GM19438 (cell line): ENCODE measurements around the gene INPP4B.
A peak's percentile ranks its signal among the peaks of the same experiment; 100 is the strongest.

Experiments used
- ATAC-seq: cut with Tn5 transposase; IDR thresholded peaks from one replicate; pipeline ENCODE4 v1.9.1; 2021; ENCODE audit warnings: low read depth; ENCODE audit not compliant: unreplicated experiment

The INPP4B gene

DNA sequence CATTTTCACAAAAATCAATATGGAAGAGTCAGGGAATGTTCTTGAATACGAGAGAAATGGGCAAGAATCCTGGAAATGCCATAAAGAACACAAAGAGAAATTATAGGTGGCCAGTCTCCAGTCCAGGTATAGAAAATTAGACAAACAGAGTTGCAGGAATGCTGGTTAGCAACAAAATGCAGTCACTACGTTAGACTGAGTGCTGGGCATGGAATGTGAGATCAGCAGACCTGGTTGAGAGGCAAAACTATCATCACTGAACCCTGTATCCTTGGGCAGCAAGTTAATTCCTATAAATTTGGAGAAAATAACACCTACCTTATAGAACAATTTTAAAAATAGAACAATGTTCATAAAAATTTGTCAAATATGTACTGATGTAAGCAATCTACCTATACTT, 417.4 kb downstream of the INPP4B start:
- ATAC-seq, result no peak

DNA sequence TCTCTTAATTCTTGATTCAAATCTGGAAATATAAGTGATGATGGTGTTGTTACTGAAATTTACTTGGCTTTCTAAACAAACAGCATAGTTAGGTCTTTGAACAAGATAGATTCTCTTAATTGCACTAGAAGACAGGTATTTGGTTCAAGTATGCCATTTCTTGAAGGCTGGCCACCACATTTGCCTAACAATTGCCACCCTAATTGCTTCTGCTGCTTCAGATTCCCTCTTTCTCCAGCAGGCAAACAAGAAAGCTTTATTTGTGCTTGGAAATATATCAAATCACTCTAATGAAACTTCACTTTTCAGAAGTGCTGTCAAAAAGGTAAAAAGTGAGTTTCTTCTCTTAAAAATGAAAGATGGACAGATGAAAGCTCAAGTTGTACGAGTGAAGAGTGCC, 418.6 kb downstream of the INPP4B start:
- ATAC-seq, result no peak

DNA sequence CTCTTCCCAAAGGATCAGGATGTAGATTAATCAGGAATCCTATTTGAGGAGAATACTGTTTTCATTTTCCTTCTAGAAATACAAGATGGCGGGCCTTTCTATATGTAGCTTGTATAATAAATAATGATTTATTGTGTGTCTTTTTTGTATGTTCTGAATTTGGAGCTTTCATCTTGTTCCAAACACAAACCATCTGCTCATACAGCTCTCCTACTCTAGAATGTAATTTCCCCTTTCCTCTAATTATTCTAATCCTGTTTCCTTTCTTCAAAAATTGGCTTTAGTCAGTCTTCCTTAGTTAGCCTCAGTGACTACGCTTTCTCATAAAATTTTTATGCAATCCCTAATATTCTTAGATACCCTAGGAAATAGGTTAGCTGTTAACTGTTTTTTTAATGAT, 422.2 kb downstream of the INPP4B start:
- ATAC-seq, result no peak

DNA sequence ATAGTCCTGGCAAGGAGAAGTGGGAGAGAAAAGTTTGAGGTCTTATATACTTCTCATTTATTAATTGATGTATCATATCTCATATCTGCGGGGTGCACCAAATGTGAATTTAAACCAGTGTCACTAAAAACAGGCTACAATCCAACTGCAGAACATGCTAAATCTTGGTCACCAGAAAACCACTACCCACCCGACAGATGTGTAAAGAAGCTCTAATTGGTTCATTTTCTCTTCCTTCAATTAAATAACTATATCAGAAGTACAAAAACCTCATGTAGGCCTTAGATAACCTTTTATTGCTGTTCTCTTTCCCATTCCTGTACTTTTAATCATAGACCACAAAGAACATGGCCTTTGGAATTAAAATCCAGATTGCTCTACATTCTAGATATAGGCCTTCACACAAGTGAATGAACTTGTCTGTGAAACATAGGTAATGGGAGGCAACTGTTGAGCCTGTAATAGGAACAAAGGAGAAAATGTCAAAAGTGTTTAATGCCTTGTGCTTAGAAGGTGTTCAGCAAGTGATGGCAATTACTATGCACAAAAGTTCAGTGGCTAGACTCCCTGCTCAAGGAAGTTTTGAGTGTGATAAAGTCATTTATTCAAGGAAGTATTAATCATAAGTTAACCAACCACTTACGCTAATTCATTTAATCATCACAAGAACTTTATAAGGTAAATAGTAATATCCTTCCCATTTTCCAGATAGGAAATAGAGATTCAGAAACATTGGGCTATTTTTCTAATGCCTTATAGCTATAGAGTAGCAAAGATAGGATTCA, 425.6 kb downstream of the INPP4B start:
- no peak for ATAC-seq

DNA sequence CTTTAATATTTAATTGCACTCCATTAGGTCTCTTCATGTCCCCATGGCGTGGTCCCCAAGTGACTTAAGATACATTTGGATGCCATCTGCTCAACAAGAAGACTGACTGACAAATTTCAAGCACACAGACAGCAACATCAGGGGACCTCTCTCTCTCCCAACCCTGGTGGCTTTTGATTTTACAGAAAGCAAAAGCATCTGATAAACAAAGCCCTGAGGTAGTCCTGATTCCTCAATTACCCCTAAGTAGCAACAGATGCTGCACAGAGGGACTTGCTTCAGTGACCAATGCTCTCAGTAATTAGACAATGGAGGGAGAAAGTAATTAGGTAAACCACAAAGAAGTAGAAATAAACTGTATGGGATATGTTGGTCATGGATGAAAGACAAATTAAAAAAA, 426.4 kb downstream of the INPP4B start:
- no peak for ATAC-seq

DNA sequence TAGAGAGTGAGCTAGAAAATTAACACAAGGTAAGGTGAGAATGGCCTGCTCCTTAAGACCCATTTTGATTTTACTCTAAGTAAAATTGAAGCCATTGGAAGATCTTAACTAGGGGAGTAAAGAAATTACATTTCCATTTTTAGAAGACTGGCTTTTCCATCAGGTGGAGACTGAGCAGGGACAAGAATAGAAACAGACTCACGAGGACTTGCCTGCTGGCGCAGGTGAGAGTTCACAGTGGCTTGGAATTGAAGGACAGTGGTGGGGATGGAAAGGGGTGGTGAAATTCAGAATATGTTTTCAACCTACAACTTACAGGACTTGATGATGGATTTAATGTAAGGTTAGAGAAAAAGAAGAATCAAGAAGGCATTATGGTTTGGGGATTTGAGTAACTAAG, 427.4 kb downstream of the INPP4B start:
- ATAC-seq, result no peak

DNA sequence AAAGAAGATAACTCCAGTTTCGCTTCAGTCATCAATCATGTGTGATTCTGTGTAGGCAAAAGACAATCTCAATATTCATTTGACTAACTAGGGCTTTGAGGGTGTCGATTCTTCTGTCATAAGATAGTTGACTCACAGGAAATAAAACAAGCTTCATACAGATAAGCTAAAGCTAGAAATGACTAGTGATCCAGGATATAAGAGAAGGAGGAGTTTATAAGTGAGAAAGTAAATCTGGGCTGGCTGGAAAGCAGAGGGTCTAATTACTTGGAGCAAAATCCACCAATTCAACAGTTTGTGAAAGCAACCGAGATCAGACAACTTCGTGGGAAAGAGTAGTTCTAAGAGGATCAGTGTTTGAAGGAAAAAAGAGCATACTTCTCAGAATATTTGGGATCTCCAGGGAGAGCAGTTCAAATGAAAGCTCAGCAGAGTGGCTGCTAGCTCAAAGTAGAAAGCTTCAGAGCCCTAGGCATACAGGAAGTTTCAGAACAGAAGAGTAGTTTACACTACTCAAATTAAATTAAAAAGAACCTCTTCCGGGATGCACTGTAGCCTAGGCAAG, 429.3 kb downstream of the INPP4B start:
- no peak for ATAC-seq

DNA sequence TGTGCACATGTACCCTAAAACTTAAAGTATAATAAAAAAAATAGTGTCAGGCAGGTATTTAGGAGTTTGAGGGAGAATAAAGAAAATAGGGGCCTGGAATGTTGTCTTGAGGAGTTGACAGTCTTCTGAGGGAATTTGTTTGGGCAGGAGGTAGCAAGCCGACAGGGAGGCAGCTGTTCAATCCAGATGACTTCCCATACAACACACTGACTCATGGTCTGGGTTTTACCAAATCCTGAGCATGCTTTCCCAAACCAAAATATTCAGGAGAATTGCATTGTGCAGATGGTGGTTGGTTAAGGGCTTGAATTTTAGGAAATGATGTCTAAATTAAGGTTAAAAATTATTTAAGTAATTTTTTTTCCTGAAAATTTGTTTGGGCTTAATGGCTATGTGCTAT, 430.0 kb downstream of the INPP4B start:
- ATAC-seq, result no peak

DNA sequence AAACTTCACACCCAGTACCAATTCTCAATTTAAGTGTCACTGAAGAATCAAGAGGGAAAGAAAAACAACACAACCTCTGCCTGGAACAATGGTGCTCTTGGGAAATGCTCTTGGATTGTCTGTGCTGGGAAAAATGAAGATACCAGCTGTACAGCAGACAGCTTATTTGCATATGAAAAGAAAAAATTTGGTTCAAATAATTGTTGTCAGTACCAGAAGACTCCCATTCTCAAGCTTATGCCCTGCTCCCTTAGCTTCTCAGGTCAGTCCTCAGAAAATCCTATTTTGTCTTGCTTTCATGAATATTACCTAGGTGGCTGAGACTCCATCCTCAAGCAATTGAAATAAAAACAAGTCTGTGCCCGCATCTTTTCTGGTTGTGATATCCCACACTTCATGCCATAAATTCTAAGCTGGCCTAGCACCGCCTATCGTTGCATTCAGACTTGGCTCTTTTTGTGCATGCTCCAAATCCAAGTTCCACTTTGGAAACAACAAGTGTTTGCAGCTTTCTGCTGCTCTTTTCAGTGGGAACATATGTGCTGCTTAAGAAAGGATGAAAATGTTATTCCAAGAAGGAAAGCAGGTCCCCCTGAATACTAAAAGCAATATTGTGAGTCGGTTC, 431.6 kb downstream of the INPP4B start:
- ATAC-seq, result no peak

DNA sequence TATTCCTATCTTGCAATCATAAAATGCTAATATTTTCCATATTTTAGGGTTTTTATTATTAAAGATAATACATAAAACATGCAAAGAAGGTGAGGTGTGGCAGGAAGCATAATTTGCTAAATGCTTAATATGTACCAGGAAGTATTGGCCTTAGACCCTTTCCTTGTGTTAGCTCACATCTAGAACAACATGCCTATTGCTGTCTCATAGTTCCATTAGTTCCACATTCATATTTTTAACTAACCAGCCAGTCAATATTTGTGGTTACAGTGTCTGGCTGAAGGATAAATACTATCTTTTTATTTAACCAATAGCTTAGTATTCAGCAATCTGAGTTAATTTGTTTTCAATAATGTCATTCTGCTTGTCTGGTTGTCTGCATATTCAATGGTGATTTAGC, 432.6 kb downstream of the INPP4B start:
- no peak for ATAC-seq

DNA sequence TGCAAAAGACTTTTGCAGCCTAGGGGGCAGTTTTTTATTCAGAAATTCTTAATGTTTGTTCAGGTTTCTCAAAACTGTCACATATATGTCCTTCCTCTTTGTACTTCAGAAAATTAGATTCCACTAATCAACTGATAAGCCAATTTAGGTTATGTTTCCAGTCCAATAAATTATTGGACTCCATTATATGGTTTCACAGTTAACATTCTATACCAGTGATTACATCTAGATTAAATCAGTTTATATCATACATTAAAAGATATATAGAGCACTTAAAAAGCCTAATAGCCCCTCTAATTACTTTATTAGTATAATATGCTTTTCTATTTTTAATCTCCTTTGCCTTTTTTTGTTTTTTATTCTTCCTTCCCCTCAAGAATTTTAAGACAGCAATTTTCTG, 434.1 kb downstream of the INPP4B start:
- no peak for ATAC-seq

DNA sequence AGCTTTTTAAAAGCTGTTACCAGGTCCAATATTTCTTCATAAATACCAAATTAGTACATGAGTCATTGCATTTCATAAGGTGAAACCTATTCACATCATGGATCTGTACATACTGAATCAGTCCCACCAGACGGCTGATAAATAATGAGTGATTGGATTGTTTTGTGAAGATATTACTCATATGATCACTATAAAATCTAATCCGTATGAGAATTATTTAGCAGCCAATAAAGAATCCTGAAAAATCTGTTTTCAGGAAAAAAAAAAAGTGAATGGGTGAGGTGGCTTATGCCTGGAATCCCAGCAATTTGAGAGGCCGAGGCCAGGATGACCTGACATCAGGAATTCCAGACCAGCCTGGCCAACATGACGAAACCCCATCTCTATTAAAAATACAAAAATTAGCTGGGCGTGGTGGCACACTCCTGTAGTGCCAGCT, 438.1 kb downstream of the INPP4B start:
- ATAC-seq, result no peak

DNA sequence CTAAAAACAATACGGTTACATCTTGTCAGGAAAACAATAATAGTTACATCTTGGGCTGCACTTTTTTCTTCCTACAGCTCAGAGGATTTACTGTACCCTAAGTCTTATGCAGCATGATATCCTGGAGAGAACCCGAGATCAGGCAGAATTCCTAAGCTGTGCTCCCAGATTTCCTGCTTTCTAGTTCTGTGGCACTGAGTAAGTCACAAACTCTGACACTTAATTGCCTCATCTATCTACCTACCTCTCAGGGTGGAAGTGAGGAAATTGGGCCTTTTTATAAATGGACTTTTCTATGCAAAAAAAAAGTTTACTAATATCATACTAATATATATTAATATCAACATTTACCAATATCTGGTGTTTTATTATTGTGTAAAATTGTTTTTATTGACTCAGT, 438.5 kb downstream of the INPP4B start:
- no peak for ATAC-seq

DNA sequence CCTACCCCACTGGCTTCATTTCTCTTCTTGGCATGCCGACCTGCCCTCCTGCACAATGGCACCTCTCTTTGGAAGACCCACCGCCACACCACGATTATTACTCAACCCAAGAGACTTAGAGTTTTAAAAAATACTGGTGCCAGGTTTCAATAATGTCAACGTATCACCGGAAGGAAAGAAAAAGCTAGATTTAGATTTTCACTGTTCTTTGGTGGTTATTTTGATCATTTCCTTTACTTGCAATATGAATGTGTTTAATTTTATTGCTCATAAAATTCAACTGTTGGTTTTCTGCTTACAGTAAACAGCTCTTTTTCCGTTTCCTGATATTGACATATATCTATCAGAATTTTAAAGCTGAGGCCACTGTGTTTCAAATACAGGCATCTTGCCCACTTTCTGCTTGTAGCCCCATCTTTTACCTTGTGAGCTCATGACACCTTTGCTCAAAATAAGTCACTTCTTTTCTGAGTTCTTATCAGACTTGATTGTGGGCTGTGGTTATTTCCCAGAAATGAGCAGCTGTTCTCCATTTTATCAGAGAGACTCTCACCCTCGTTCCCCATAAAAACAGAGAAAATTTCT, 439.1 kb downstream of the INPP4B start:
- no peak for ATAC-seq

DNA sequence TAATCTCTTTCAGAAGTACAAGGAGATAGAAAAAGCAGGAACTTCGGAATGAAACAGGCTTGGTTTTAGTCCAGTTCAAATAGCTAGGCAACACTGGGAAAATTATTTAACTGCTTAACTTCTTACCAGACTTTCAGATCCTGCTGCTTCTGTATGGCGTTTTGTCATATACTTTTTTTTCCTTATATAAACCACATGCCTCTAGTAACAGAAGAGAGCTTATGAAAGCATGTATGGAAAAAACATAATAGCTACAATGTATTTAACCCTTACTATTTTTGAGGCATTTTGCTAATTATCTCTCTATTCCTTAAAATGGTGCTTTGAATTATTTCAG, 439.6 kb downstream of the INPP4B start:
- ATAC-seq, result no peak

DNA sequence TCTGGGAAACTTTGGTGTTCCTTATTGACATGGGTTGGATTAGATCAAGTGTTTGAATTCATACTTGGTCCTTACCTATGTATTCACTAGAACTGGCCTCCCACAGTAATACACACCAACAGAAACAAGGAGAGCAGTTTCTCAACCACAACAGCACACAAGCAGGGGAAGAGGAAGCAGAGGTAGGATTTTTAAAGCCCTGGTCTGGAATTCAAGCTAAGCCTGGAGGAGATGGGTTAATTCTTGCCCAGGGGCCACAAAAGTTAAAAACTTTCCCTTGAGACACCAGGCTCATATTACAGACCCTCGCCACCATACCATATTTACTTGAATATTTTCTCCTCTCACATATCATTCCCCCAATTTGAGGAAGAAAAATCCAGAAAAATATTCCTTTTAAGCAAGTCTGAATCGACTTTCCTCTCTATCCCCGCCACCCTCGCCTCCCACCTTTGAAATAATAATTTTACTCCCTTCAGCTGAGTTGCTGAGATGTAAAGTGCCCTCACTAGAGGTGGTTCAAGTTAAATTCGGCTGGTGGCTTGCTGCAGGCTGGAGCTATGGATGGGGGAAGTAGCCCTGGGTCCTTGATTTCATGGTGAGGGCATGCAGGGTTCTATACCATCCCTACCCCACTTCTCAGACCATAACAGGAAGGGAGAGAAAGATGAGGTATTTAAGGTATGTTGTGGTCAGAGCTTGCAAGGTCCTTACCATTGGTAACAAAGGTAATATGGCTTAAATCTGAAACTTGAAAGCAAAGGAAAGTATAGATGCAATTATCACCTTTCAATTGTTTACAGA, 440.2 kb downstream of the INPP4B start:
- ATAC-seq, result peak; percentile 26

DNA sequence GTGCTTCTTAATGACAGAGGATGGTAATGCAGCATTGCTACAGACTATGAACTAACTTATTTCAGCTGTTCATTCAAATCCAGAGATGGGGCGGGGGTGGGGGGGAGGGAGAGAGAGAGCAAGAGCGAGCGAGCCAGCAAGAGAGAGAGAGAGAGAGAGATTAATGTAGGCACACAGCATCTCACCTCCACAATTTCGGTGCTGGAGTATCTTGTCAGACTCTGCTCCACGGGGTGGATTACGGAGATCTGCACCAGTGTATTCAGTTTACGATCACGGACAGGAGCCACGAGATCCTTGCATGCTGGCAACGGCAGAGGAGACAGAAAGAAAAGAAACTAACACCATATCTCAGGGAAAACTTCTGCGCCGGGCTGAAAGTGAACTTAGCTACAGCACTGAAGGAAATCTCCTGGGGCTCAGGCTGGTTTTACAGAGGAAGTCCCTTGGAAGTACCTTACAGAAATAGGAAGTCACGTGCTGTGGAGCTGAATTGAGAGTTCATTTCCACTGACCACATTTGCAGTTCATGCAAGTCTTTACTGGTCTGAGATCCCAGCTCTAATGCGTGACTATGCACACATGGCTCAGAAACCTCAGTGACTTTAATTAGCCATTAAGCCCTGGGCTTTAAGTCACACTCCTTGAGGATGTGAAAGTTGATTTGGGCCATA, 440.9 kb downstream of the INPP4B start:
- ATAC-seq, result peak; percentile 67

DNA sequence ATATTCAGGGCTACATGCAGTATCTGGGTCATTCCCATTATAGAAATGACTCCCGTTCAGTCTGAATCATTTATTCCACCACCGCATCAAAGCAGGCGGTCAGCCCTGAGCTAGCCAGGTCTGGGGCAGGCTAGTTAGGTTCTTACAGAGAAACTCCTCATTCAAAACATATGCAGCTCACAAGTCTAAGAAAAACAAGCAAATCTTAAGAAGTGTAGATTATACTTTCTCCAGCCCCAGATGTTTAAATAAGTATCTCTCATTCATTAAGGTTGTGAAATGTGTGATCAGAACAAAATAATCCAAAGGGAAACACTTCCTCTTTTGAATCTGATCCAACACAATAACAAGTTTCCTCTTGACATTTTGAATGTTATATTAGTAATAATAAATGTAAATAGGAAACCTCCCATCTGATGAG, 441.9 kb downstream of the INPP4B start:
- ATAC-seq, result no peak

DNA sequence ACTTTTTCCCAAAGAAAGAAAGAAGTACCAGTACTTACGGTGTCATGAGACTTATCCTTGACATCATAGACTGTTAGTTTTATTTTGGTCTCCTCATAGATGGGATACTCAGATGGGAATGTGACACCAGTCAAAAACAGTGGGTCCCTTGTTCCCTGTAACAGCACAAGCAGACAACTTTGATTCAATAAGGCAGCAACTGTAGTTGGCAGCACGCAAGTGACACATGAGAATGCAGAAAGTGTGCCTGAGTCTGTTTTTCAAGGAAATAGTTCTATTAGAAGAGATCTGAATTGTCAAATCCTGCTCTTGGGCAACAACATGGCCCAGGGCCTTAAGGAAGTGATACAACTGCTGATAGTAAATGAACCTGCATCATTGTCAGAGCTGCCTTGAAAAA, 443.2 kb downstream of the INPP4B start:
- ATAC-seq, result no peak

DNA sequence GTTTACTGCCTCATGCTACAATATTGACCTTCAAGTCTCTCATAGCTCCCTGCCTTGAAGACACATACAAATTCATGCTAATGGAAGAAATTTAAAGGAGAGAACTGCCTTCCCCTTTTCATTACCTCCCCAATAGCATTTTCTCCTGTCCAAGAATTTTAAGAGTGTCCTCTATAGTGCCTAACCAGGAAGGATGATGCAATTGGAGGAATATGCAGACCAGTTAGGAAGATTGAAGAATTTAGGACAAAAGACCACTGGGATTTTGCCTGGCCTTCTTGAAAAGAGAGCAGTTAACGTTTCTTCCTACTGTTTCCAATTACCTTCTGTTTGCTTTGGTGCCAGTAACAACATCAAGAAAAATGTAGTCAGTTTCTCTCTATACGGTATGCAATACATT, 443.9 kb downstream of the INPP4B start:
- ATAC-seq, result no peak
